Spleen (tissue), 11 donors: ENCODE data around the gene PLCH2. TPM values are rescaled to one million over a fixed set of nuclear protein-coding genes. Genes with fewer than 3 reads are reported as not detected.

Experiments used
- DNase-seq: peaks from one replicate; pipeline ENCODE4 v3.0.0-alpha.2; 2020
- H3K27ac ChIP-seq, 8 donors: fragments of 200-600 bp; sonication (generic) in 7 of 8; 1 replicate in 4 of 8; 2 replicates in 4 of 8; pipeline versions ENCODE4 v1.5.0 to v1.8.0; 2016 to 2021; ENCODE audit warnings: inconsistent platforms in 4 of 8, mild to moderate bottlenecking in 4 of 8, moderate library complexity in 1 of 8
- H3K27me3 ChIP-seq, 7 donors: fragments of 200-600 bp; sonication (generic) in 6 of 7; replicated peaks in 1 of 7; 1 replicate in 4 of 7; 2 replicates in 3 of 7; pipeline versions ENCODE4 v1.5.0 to v1.8.0; 2016 to 2021; ENCODE audit warnings: inconsistent platforms in 3 of 7, mild to moderate bottlenecking in 1 of 7
- H3K36me3 ChIP-seq, 6 donors: fragments of 200-600 bp; sonication (generic) in 5 of 6; 1 replicate in 4 of 6; 2 replicates in 2 of 6; pipeline versions ENCODE4 v1.5.0 to v1.8.0; 2016 to 2021; ENCODE audit warnings: inconsistent platforms in 2 of 6
- H3K4me1 ChIP-seq, 6 donors: fragments of 200-600 bp; sonication (generic) in 5 of 6; 1 replicate in 3 of 6; 2 replicates in 3 of 6; pipeline versions ENCODE4 v1.5.0 to v1.8.0; 2016 to 2021; ENCODE audit warnings: inconsistent platforms in 3 of 6
- H3K4me3 ChIP-seq, 8 donors: fragments of 200-600 bp; sonication (generic) in 7 of 8; 1 replicate in 4 of 8; 2 replicates in 4 of 8; pipeline versions ENCODE4 v1.5.0 to v1.8.0; 2016 to 2021; ENCODE audit warnings: inconsistent platforms in 4 of 8, mild to moderate bottlenecking in 4 of 8, moderate library complexity in 2 of 8
- H3K9me3 ChIP-seq, 8 donors: fragments of 200-600 bp; sonication (generic) in 7 of 8; 1 replicate in 4 of 8; 2 replicates in 4 of 8; pipeline versions ENCODE4 v1.5.0 to v1.8.0; 2016 to 2021; ENCODE audit warnings: inconsistent platforms in 4 of 8
- POLR2A ChIP-seq, 3 donors: fragments of 450-650 bp; IDR thresholded peaks; one replicate each; pipeline ENCODE4 v1.5.1; 2017; ENCODE audit warnings: antibody characterized with exemption in 3 of 3, mild to moderate bottlenecking in 1 of 3
- POLR2AphosphoS5 ChIP-seq, 3 donors: sonication (generic); formaldehyde crosslinking; IDR thresholded peaks; one replicate each; pipeline ENCODE4 v1.5.1; 2017; ENCODE audit warnings: antibody characterized with exemption in 3 of 3
- WGBS, 5 donors: extraction: QIAGEN DNeasy Blood & Tissue Kit in 3 of 5; methylation state at CpG; one replicate each; pipeline versions ENCODE4 v1.1.5 to v1.1.7; 2013 to 2018; 5-methylcytosine and 5-hydroxymethylcytosine counted together
- intact Hi-C: fragments of 100-400 bp; cut with DNase I; formaldehyde crosslinking; loops from one replicate; pipeline ENCODE4 v1.15.0; 2023; ENCODE audit warnings: low total_unique reads
- polyA plus RNA-seq, 3 donors: library from polyadenylated mRNA; stranded (reverse); fragments of 200-250 nt; gene quantifications; one replicate each; pipeline ENCODE4 v1.2.1, GENCODE V29; 2013
- total RNA-seq, 7 donors: library from RNA; depleted of rRNA in 3 of 7; stranded (reverse); fragments of >200 nt in 3 of 7; fragmentation: NEBNext Ultra II Directional in 4 of 7; extraction: Animal tissue kit (Norgen Biotek cat#: 25700) in 4 of 7; gene quantifications; one replicate each; pipeline versions ENCODE4 v1.1.0 to v1.2.1, GENCODE V29; 2016 to 2021
- TF ChIP-seq, protein P1 (sequence below), 11 experiments: fragments of 200-600 bp in 7 of 11; fragments of 450-650 bp in 4 of 11; sonication (generic) in 4 of 11; IDR thresholded peaks in 8 of 11; conservative IDR thresholded peaks in 3 of 11; 1 replicate in 7 of 11; 2 replicates in 4 of 11; pipeline versions ENCODE4 v1.4.0 to v1.8.0; 2016 to 2021; ENCODE audit warnings: antibody characterized with exemption in 11 of 11, inconsistent platforms in 4 of 11, mild to moderate bottlenecking in 1 of 11
- donor health status: healthy with polysubstance abuse.
- donor health status: DM: no; HTN: no; CAD: no; lungs with moderate emphysema.
- donor health status: DM: no; HTN: no; CAD: no.
- donor health status: Bipolar disorder and iron deficiency.
- donor health status: healthy.
- donor health status: DM: no; HTN: no; CAD: no.
- donor health status: DM: yes; HTN: yes; CAD: no.

The PLCH2 gene
- total and polyA plus RNA-seq, 10 donors = 2.2 to 21.0 (median 8.9) TPM

DNA sequence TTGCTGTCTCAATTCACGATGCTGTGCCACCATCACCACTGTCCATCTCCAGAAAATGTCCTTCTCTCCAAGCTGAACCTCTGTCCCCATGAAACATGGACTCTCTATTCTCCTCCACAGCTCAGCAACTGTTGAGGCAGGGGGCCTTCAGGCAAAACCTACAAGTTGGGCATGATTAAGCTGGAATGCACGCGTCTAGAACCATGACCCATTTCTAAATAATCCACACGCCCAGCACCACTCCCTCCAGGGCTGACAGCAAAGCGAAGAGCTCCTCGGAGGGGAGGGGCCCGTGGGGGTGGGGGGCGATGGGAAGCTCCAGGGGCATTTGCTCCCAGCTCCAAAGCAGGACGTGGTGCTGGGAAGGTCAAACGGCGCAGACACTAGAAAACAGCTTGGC is 57.3 kb downstream of the PLCH2 start:
- H3K27me3 ChIP-seq = peaks cover 0 to 80% (median 29%) of the 10 kb centered on the region in 7 donors
- H3K9me3 ChIP-seq = no peaks in the 10 kb centered on the region
- peaks cover 13 to 77% (median 53%) of the 10 kb centered on the region in 6 donors for H3K4me1 ChIP-seq
- no peaks in the 10 kb centered on the region for H3K36me3 ChIP-seq
- no peak overlapping the region for H3K4me3 ChIP-seq
- intact Hi-C loops = no loop called here
- peak overlapping the region in 1 of 8 donors; percentile 56 for H3K27ac ChIP-seq
- 77 to 91% (median 88%) methylated on average over 11 of the region's 11 CpGs for WGBS, 5 donors
- DNase-seq = no peak
- TF ChIP-seq, protein P1, sequence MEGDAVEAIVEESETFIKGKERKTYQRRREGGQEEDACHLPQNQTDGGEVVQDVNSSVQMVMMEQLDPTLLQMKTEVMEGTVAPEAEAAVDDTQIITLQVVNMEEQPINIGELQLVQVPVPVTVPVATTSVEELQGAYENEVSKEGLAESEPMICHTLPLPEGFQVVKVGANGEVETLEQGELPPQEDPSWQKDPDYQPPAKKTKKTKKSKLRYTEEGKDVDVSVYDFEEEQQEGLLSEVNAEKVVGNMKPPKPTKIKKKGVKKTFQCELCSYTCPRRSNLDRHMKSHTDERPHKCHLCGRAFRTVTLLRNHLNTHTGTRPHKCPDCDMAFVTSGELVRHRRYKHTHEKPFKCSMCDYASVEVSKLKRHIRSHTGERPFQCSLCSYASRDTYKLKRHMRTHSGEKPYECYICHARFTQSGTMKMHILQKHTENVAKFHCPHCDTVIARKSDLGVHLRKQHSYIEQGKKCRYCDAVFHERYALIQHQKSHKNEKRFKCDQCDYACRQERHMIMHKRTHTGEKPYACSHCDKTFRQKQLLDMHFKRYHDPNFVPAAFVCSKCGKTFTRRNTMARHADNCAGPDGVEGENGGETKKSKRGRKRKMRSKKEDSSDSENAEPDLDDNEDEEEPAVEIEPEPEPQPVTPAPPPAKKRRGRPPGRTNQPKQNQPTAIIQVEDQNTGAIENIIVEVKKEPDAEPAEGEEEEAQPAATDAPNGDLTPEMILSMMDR (IDR thresholded peaks at IDR 0.05 in 8 of 11, conservative IDR thresholded peaks at IDR 0.05 in 3 of 11) = no peak
- TF ChIP-seq POLR2A (IDR thresholded peaks at IDR 0.05) (no peak), POLR2AphosphoS5 (IDR thresholded peaks at IDR 0.05) (no peak)

GRCh38 chr1:2534315-2534686 is 58.2 kb downstream of the PLCH2 start:
- no peak for DNase-seq
- Histone ChIP-seq H3K9me3 (no peaks in the 10 kb centered on the region), H3K27me3 (peaks cover 0 to 75% (median 29%) of the 10 kb centered on the region in 7 donors), H3K4me1 (peaks cover 5 to 68% (median 44%) of the 10 kb centered on the region in 6 donors), H3K27ac (peak overlapping the region in 5 of 8 donors; percentile 42 to 66 (median 45)), H3K4me3 (no peak overlapping the region), H3K36me3 (no peaks in the 10 kb centered on the region)
- no peak for TF ChIP-seq POLR2A (IDR thresholded peaks at IDR 0.05)
- TF ChIP-seq POLR2AphosphoS5 (IDR thresholded peaks at IDR 0.05) = peak; percentile 44 to 73 (median 71)
- TF ChIP-seq, protein P1 (IDR thresholded peaks at IDR 0.05 in 8 of 11, conservative IDR thresholded peaks at IDR 0.05 in 3 of 11) = no peak
- WGBS, 5 donors = 12 to 32% (median 20%) methylated on average over 5 to 7 of the region's 7 CpGs
- intact Hi-C loops = no loop called here

DNA sequence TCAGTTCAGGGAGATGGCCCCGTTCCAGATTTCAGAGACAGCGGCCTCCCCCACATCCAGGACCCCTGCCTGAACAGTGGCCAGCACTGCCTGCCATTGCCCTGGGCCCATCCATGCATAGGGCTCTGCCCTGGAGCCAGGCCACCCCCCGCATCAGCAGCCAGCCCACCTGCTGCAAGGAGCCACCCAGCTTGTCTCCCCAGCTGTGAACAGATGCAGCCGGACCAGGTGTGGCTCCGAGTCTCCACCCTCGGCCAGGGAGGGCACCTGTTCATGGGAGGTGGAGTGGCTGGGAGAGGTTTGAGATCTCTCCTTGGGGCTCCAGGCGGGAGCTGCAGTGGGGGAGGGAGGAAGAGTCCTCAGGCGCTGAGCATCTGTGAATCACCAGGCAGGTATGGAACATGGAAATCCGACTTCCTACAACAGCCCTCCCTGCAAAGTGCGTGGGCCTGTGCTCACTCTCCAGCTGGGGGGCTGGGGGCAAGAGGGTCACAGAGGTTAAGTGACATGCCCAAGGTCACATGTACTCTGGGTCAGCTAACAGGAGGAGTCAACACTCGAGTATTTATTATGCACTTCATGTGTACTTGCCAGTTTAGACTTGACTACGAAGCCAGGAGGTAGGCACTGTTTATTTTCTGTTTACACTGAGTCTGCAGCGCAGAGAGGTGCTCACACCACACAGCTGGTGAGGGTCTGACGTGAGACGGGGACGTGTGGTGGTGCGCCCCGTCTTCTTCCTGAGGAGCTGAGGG is 58.8 kb downstream of the PLCH2 start:
- no peak for DNase-seq
- no peaks in the 10 kb centered on the region for H3K9me3 ChIP-seq
- peaks cover 4 to 63% (median 39%) of the 10 kb centered on the region in 6 donors for H3K4me1 ChIP-seq
- peak overlapping the region in 4 of 8 donors; percentile 45 to 66 (median 50) for H3K27ac ChIP-seq
- H3K27me3 ChIP-seq = peaks cover 0 to 74% (median 26%) of the 10 kb centered on the region in 7 donors
- no peak overlapping the region for H3K4me3 ChIP-seq
- 43 to 60% (median 56%) methylated on average over 16 to 18 of the region's 18 CpGs for WGBS, 5 donors
- intact Hi-C loops = no loop called here
- H3K36me3 ChIP-seq = no peaks in the 10 kb centered on the region
- TF ChIP-seq POLR2A (IDR thresholded peaks at IDR 0.05) (no peak), POLR2AphosphoS5 (IDR thresholded peaks at IDR 0.05) (no peak)
- TF ChIP-seq, protein P1 (IDR thresholded peaks at IDR 0.05 in 8 of 11, conservative IDR thresholded peaks at IDR 0.05 in 3 of 11) = no peak

DNA sequence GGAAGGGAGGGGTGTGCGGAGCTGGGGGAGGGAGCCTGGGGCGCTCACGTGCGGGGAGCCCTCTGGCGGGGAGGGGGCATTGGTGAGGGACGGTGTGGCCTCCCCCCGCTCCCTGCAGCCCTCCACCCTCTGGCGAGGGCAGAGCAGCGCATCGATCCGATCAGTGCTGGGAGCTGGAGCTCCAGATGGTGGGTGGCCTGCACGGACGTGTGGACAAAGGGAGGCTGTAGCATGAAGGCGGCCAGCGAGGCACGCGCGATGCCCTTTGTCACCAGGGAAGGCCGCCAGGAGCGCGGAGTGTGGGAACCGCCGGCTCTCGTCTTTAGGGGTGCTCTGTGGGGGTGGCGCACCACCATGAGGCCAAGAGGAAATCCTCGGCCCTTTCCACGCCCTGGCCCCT is 59.4 kb downstream of the PLCH2 start:
- TF ChIP-seq, protein P1 (IDR thresholded peaks at IDR 0.05 in 8 of 11, conservative IDR thresholded peaks at IDR 0.05 in 3 of 11) = no peak
- TF ChIP-seq POLR2AphosphoS5 (IDR thresholded peaks at IDR 0.05) (no peak), POLR2A (IDR thresholded peaks at IDR 0.05) (no peak)
- H3K27ac ChIP-seq = peak overlapping the region in 4 of 8 donors; percentile 45 to 66 (median 50)
- H3K4me1 ChIP-seq = peaks cover 0 to 63% (median 36%) of the 10 kb centered on the region in 6 donors
- H3K27me3 ChIP-seq = peaks cover 0 to 74% (median 21%) of the 10 kb centered on the region in 7 donors
- H3K36me3 ChIP-seq = no peaks in the 10 kb centered on the region
- intact Hi-C loops = no loop called here
- no peak for DNase-seq
- H3K9me3 ChIP-seq = no peaks in the 10 kb centered on the region
- 61 to 79% (median 75%) methylated on average over 23 to 27 of the region's 27 CpGs for WGBS, 5 donors
- no peak overlapping the region for H3K4me3 ChIP-seq
